ENCODE measurements around the gene FOXB2.

DNA sequence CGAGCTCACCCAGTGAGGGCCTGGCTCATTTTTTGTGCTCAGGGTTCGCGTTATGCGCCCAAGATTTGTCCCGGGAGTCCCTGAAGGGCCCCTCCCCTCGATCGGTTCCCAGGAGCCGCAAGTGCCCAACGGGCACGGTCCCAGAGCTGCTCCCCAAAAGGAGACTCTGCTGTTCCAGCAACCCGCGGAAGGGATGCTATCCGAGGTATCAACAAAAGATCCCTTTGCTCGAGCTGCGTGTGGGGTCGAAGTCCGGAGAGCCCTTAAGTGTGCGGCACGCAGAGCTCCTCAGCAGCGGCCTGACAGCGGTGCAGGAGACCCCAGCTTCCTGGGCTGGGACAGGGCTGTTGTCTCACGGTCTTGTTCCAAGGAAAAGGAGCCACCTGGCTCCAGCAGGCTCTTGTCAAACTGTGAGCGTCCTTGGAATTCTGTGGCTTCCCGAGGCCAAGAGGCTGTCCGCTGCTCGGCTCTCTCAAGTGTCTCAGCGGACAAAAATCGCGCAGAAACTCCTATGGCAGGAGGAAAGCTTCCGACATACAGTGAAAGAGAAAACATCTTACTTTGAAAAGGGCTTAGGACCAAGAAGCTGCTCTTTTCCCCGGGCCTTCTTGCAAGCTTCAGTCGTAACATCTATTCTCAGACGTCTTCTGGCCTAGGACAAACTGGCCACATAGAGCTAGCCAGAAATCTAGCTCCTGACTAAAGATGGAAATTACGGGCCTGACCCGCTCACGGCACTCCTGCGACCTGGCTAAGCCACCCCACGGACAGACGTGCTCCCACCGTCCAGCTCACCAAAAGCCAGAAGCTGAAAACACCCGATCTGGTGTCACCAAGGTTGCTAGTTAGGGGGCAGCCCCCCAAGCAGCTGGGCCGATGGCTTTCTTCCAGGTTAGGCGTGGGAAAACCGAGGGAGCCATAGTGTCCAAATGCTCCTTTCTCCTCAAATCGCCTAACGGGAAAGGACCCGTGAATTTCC is 2.6 kb upstream of the FOXB2 start:
- TF ChIP-seq, protein P1, sequence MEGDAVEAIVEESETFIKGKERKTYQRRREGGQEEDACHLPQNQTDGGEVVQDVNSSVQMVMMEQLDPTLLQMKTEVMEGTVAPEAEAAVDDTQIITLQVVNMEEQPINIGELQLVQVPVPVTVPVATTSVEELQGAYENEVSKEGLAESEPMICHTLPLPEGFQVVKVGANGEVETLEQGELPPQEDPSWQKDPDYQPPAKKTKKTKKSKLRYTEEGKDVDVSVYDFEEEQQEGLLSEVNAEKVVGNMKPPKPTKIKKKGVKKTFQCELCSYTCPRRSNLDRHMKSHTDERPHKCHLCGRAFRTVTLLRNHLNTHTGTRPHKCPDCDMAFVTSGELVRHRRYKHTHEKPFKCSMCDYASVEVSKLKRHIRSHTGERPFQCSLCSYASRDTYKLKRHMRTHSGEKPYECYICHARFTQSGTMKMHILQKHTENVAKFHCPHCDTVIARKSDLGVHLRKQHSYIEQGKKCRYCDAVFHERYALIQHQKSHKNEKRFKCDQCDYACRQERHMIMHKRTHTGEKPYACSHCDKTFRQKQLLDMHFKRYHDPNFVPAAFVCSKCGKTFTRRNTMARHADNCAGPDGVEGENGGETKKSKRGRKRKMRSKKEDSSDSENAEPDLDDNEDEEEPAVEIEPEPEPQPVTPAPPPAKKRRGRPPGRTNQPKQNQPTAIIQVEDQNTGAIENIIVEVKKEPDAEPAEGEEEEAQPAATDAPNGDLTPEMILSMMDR (IDR thresholded peaks at IDR 0.05 in 8 of 11, conservative IDR thresholded peaks at IDR 0.05 in 3 of 11), result no peak
- no peak for TF ChIP-seq POLR2AphosphoS5 (IDR thresholded peaks at IDR 0.05)

All from spleen (tissue), 7 donors.